GM23248 (cell line): ENCODE measurements around the gene C1QC.

ENCODE experiments used
- EZH2 ChIP-seq: fragments of 200-600 bp; sonication (generic); IDR thresholded peaks from 2 replicates; pipeline ENCODE4 v1.6.1; 2018; ENCODE audit warnings: antibody characterized with exemption, mild to moderate bottlenecking; ENCODE audit not compliant: insufficient read depth, poor library complexity, severe bottlenecking
- EZH2phosphoT487 ChIP-seq: fragments of 200-600 bp; sonication (generic); IDR thresholded peaks from 2 replicates; pipeline ENCODE4 v1.6.1; 2018; ENCODE audit warnings: antibody characterized with exemption, moderate library complexity, mild to moderate bottlenecking, low read depth; ENCODE audit not compliant: insufficient read depth

GRCh38 chr1:22641906-22642636, 1.4 kb upstream of the C1QC start:
- TF ChIP-seq EZH2: no peak
- TF ChIP-seq EZH2phosphoT487: no peak
